GM19035 (cell line): ENCODE measurements around the gene DNASE1L3.
"Not testable (repeated sequence)": the region's sequence is repeated elsewhere in the genome, so short reads cannot be mapped to it uniquely, and the experiment has no call there.

ENCODE experiments used
- ATAC-seq: cut with Tn5 transposase; IDR thresholded peaks from one replicate; pipeline ENCODE4 v1.9.1; 2021; ENCODE audit not compliant: unreplicated experiment

DNASE1L3 gene

DNA sequence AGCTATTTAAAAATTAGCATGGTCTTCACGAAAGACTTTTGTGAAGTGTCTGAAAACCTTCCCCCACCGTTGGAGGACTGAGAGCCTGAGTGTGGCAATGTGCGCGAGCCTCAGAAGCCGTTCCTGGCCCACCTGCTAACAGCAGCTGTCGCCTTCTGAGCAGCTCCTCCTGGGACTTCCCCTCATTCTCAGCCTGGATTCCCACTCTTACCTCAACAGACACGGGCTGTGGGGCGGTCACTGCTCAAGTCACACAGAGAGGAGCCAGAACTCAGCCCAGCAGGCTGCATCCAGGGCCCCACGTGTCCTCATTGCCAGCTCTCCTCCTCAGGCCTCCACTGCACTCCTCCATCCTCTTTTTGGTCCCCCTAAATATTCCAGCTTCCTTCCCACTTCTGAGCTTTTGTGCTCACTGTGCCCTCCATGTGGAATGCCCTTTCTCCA is 7.8 kb downstream of the DNASE1L3 start:
- ATAC-seq, result peak; percentile 60

DNA sequence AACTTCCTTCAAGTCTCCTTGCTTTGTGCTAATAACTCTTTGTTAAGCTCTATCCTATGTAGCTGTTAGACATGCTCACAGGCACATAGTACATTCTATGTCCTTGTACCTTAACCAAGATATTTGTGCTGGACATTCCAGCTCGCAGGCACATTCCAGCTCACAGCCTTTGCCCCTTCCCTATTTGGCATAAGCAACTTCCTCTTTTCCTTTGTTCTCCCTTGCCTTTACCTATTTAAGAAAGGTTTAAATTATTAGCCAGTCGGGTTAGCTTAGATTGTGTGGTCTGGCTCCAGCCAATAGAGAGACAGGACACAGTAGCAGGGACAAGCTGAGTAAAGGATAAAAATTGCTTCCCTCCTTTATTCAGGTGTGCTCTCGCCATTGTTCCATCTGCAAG is 9.3 kb downstream of the DNASE1L3 start:
- not testable (repeated sequence) for ATAC-seq

- no peak for ATAC-seq
These were observed 9.9 kb downstream of the DNASE1L3 start for GRCh38 chr3:58200846-58201355.

GRCh38 chr3:58200121-58200709 is 10.6 kb downstream of the DNASE1L3 start:
- no peak for ATAC-seq

GRCh38 chr3:58198804-58199203 is 12.0 kb downstream of the DNASE1L3 start:
- ATAC-seq, result no peak

DNA sequence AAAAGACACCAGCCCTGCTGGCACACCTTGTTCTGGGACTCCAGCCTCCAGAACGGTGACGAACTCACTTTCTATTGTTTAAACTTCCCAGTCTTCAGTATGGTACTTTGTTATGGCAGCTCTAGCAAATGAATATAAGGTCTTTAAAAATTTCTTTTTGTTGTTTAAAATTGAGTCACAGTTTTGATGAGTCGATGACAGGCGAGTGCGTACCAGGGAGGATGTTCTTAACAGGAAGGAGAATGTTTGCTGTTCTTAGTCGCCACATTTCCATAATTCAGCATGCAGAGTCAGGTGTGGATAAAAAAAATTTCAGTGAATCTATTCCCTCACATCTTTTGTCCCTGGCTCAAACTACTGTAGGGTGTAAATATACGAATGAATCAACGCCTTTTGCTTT is 12.4 kb downstream of the DNASE1L3 start:
- no peak for ATAC-seq

GRCh38 chr3:58197588-58197987 is 13.2 kb downstream of the DNASE1L3 start:
- ATAC-seq, result no peak

DNA sequence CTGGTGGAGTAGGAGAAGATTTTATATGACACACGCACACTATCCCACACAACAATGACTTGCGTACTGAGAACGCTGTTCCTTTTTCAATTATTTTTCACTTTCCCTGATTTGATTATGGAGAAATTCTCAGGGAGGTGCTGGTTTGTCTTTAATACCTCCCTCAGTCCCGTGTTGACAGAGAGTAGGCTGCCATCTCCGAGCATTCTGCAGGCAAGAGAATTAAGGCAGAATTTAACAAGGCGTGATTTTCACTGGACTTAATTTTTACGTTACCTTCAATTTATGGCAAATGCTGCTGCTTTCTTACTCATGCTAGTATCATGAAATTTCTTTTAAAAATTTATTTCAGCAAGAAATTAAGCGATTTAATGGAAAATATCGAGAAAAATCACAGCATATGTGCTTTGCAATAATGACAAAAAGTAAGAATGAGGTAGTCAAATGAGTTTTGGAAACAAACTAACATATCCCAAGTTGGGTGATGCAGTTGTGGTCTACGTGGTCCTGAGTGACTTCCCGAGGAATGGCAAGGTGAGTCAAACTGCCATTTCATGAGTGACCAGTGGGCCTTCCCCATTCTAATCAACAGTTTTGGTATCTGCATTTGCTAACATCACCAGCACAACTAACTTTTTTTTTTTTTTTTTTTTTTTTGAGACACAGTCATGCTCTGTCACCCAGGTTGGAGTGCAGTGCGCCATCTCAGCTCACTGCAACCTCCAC is 16.9 kb downstream of the DNASE1L3 start:
- ATAC-seq, result no peak

- ATAC-seq, result no peak
These were observed 18.7 kb downstream of the DNASE1L3 start for GRCh38 chr3:58192069-58192468.

DNA sequence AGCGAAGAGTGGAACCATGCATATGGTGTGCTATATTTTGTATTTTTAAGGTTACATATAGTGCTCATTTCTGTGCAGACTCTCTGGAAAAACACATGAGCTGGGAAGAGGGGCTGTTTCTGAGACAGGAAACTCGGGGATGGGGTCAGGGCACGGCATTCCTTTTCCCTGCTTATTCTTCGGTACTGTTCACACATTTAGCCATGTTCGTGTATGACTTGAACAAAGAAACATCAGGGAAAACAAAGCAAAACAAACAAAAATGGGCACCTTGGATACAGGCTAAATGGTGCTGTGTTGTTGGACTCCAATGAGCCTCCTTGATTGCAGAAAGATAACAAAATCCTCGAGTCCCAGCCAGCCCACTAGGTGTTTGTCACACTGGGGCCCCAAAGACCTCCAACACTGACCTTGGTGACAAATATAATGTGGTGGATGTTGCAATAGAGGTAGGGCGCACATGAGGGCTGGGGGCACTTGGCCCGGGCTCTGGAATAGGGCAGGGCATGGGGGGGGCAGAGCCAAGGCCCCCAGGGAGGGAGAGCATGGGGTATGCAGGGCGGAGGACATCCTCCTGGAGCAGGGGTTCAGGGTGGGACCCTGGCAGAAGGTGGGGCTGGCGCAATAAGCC is 19.3 kb downstream of the DNASE1L3 start:
- no peak for ATAC-seq

DNA sequence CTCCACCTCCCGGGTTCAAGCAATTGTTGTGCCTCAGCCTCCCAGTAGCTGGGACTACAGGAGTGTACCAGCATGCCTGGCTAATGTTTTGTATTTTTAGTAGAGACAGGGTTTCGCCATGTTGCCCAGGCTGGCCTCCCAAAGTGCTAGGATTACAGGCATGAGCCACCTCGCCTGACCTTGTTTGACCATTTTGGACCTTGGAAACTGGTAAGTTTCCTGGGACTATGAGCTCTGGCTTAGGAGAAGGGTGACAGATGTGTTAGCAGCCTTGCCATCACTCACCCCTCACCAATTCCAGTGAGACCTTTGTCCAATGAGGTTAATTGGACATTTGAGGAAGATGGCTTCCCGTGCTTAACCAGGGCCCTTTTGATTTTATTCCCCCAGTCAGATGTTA is 19.9 kb downstream of the DNASE1L3 start:
- ATAC-seq, result no peak

GRCh38 chr3:58190291-58190690 is 20.5 kb downstream of the DNASE1L3 start:
- no peak for ATAC-seq

GRCh38 chr3:58189691-58190090 is 21.1 kb downstream of the DNASE1L3 start:
- ATAC-seq, result no peak

- no peak for ATAC-seq
These were observed 21.8 kb downstream of the DNASE1L3 start for GRCh38 chr3:58188921-58189451.

- ATAC-seq, result no peak
These were observed 22.6 kb downstream of the DNASE1L3 start for GRCh38 chr3:58188173-58188564.

DNA sequence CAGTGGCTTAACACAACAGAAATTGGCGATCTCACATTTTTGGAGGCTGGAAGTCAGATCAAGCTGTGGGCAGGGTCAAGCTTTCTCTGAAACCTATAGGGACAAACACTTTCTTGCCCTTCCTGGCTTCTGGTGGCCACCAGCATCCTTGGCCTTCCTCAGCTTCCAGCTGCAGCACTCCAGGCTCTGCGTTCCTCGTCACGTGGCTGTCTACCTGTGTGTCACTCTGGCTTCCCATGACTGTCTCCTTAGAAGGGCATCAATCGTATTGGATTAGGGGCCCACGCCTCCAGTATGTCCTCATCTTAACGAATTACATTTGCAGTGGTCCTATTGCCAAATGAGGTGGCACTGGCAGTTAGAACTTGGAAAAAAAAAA is 25.8 kb downstream of the DNASE1L3 start:
- ATAC-seq, result no peak

DNA sequence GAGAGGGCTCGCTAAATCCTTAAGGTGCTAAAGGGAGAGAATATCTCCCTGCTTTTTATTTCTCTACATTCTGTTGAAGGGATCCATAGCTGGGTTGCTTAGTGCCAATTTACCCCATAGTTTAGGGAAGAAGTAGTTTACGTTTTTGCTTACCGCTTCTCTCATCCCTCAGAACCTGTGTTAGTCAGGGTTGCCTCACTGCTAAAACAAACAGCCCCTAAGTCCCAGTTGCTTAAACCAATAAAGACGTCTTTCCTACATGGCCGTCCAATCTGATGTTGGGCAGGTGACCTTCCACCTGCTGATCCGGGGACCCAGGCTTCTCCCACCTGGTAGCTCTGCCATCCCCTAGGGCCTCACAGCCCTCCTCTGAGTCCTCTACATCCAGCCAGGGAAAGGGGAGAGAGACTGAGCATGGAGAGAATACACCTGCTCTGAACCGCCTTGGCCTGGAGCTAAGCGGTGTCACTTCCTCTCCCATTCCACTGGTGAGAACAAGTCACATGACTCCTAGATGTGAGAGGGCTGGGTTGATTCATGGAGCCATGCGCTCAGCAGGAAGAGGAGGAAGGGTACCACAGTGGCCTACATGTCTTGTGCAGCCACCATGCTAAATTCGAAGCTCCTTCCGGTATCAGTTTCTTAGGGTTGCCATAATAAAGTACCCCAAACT is 26.3 kb downstream of the DNASE1L3 start:
- no peak for ATAC-seq

DNA sequence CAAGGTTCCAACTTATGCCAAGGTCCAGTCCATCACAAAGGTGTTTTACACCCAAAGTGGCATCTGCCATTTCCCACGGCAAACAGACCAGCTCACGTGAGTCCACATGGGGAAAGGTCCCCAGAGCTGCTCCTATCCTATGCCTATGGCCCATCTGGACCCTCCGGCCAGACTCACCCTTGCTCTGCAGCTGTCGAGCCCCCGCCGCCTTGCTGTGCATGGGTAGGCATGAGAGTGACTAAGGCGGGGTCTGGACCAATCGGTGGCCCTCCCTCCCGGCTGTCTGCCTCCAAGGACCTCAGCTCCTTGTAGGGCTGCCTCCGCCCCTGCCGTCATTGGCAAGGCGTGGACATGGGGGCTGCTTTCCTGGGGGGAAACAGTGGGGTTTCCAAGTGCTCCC is 26.9 kb downstream of the DNASE1L3 start:
- no peak for ATAC-seq

DNA sequence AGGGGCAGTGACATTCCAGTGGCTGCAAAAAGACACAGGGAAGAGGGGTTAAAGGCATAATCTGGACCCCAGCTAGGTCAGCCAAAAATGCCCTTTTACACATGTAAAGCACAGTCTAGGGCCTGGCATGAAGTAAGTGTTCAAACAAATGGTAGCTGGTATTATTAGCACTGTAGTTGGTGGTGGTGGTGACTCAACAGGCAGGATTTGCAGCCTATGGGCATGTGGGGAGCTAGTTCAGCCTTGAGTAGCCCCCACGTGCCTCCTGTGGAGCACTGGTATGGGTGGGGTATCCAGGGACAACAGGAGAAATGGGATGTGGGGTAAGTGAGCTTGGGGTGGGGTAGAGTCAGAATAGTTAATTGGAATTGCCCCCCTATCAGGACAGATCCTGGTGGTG is 27.6 kb downstream of the DNASE1L3 start:
- no peak for ATAC-seq

DNA sequence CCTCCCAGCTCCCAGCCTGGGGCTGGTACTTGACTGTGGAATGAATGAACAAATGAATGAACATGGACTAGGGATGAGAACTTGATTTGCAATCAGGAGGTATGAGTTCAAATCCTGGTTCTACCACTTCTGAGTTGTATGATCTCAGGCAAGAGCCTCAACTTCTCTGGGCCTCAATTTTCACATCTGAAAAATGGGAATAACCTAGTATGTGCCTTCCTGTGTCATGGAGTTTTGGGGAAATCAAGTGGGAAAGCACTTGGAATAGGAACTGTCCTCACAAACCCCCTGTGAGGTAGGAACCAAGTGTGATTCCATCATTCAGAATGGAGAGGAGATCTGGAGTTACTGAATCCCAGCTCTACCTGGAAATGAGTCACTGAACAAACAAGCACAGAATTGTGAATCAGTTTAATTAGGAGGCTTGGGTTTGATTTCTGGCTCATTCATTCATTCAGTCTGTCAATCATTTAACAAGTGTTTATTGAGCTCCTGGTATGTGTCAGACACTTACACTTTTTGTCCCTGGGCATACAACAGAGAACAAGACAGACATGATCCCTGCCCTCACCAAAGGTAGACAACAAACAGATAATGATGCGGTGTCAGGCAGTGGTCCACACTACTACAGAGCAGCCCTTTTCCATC is 29.7 kb downstream of the DNASE1L3 start:
- no peak for ATAC-seq
